HepG2 (cell line): ENCODE results near the gene MYL9. TPM values are rescaled to one million over a fixed set of nuclear protein-coding genes. Genes with fewer than 3 reads are reported as not detected.

Experiments used
- CHCHD3 ChIP-seq: sonication (generic); formaldehyde crosslinking; IDR thresholded peaks from 2 replicates; pipeline ENCODE4 v1.8.0; 2022; ENCODE audit warnings: mild to moderate bottlenecking, missing genetic modification reagents, moderate library complexity
- CREB1 ChIP-seq, 2 experiments: fragments of 450-650 bp in 1 of 2; IDR thresholded peaks; 2 replicates each; pipeline ENCODE4 v1.6.1; 2016 to 2017; ENCODE audit warnings: control low read depth in 1 of 2, mild to moderate bottlenecking in 1 of 2, missing compliant biosample characterization in 1 of 2, missing genetic modification characterization in 1 of 2
- ELF4 ChIP-seq: sonication (generic); formaldehyde crosslinking; IDR thresholded peaks from 2 replicates; pipeline ENCODE4 v1.5.0; 2020; ENCODE audit warnings: missing genetic modification reagents, mild to moderate bottlenecking, moderate library complexity, borderline replicate concordance
- FOXK2 ChIP-seq: fragments of 450-650 bp; IDR thresholded peaks from 2 replicates; pipeline ENCODE4 v1.6.1; 2016
- NFE2 ChIP-seq: sonication (generic); formaldehyde crosslinking; IDR thresholded peaks from 2 replicates; pipeline ENCODE4 v1.4.0; 2020; ENCODE audit warnings: missing genetic modification reagents
- RFX5 ChIP-seq: IDR thresholded peaks from 2 replicates; pipeline ENCODE4 v1.6.1; 2011; ENCODE audit warnings: low read depth, low read length, improper control_type of control experiment
- STAG1 ChIP-seq: sonication (generic); formaldehyde crosslinking; IDR thresholded peaks from 2 replicates; pipeline ENCODE4 v1.4.0; 2020; ENCODE audit warnings: missing genetic modification reagents
- ZBTB7A ChIP-seq: sonication (generic); formaldehyde crosslinking; IDR thresholded peaks from 2 replicates; pipeline ENCODE4 v1.8.0; 2022; ENCODE audit warnings: mild to moderate bottlenecking, missing genetic modification reagents
- polyA plus RNA-seq, 8 experiments: library from polyadenylated mRNA; depleted of rRNA in 3 of 8; stranded (reverse) in 7 of 8; unstranded in 1 of 8; fragments of >200 nt; fragmentation: Illumina TruSeq in 4 of 8; extraction: Trizol in 4 of 8; gene quantifications; 2 replicates each; pipeline versions ENCODE4 v1.2.1 to v1.2.3, GENCODE V29; 2011 to 2016; ENCODE audit warnings: low read depth in 4 of 8, missing spikeins in 1 of 8, mixed read lengths in 1 of 8; ENCODE audit not compliant: insufficient read depth in 1 of 8
- total RNA-seq, 5 experiments: library from RNA; depleted of rRNA; stranded (reverse); fragments of >200 nt; fragmentation: Illumina TruSeq; extraction: Trizol; gene quantifications; 2 replicates each; pipeline ENCODE4 v1.2.3, GENCODE V29; 2016; ENCODE audit warnings: low read depth in 1 of 5
- TF ChIP-seq, protein P1 (sequence below): fragments of 450-650 bp; IDR thresholded peaks from 2 replicates; pipeline ENCODE4 v1.6.1; 2016
- TF ChIP-seq, protein P2 (sequence below): sonication (generic); formaldehyde crosslinking; IDR thresholded peaks from 2 replicates; pipeline ENCODE4 v1.5.0; 2020; ENCODE audit warnings: missing genetic modification reagents
- TF ChIP-seq, protein P3 (sequence below): sonication (generic); formaldehyde crosslinking; IDR thresholded peaks from 2 replicates; pipeline ENCODE4 v1.4.0; 2020; ENCODE audit warnings: mild to moderate bottlenecking, missing genetic modification reagents, borderline replicate concordance
- TF ChIP-seq, protein P4 (sequence below): fragments of 450-650 bp; IDR thresholded peaks from 2 replicates; pipeline ENCODE4 v1.6.1; 2017; ENCODE audit warnings: mild to moderate bottlenecking
- TF ChIP-seq, protein P5 (sequence below): sonication (generic); formaldehyde crosslinking; IDR thresholded peaks from 2 replicates; pipeline ENCODE4 v1.4.0; 2020; ENCODE audit warnings: missing genetic modification reagents, borderline replicate concordance
- TF ChIP-seq, protein P6 (sequence below): sonication (generic); formaldehyde crosslinking; IDR thresholded peaks from 2 replicates; pipeline ENCODE4 v1.4.0; 2020; ENCODE audit warnings: missing genetic modification reagents

Gene MYL9
- total and polyA plus RNA-seq, 2 of the 13 experiments (the other 11 are each of a cell fraction or from before 2014, with no cell fraction given) = 0.87 to 2.2 TPM

DNA sequence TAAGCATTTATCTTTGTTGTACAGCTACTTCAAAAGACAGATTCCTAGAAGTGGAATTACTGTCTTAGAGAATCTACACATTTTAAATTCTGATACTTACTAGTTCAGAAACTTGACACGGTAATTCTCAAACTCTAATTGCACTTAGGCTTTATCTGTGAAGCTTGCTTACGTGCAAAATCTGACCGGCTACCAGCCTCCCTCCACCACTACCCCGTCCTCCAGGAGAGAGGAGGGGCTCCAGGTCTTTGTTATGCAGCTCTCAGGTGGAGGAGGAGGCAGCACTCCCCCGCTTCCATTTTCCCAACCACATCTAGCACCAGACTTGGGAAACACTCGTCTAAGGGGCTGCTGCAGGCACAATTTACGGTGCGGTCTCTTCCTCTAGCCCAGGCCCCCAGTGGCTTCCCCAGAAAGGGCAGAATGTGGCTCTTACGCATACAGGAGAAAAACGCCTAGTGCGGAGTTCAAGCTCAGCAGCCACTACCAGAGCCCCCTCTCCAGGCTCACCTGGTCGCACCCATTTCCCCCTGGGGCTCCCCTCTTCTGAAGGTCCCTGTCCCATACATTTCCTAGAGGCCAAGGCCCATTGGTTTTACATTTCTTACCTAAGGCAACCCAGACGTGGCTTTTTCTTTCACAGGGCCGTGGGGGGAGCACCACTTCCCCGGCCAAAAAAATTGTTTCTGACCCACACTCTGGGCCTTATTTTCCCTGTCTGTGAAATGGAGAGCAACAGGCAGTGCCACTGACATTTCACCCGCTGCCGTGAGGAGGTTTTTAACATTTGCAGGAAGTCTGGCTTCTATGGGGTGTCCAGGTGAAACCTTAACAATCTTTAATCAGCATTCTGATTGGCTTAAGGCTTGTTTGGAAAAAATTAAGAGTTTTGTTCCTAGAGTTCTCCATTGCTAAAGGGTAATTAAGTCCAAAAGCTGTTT lies 30.5 kb downstream of the MYL9 start (continued):
- TF ChIP-seq, protein P1, sequence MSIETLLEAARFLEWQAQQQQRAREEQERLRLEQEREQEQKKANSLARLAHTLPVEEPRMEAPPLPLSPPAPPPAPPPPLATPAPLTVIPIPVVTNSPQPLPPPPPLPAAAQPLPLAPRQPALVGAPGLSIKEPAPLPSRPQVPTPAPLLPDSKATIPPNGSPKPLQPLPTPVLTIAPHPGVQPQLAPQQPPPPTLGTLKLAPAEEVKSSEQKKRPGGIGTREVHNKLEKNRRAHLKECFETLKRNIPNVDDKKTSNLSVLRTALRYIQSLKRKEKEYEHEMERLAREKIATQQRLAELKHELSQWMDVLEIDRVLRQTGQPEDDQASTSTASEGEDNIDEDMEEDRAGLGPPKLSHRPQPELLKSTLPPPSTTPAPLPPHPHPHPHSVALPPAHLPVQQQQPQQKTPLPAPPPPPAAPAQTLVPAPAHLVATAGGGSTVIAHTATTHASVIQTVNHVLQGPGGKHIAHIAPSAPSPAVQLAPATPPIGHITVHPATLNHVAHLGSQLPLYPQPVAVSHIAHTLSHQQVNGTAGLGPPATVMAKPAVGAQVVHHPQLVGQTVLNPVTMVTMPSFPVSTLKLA = no peak
- TF ChIP-seq ZBTB7A (CRISPR knock-in tag) (no peak), CHCHD3 (CRISPR knock-in tag) (no peak), FOXK2 (no peak), CREB1 (IDR thresholded peaks at IDR 0.05) (no peak), CREB1 (CRISPR knock-in tag; IDR thresholded peaks at IDR 0.05) (no peak), STAG1 (CRISPR knock-in tag) (peak; percentile 7; the same call in 1 of the 2 replicates), RFX5 (no peak), ELF4 (CRISPR knock-in tag) (no peak), NFE2 (CRISPR knock-in tag) (no peak)
- TF ChIP-seq, protein P2, sequence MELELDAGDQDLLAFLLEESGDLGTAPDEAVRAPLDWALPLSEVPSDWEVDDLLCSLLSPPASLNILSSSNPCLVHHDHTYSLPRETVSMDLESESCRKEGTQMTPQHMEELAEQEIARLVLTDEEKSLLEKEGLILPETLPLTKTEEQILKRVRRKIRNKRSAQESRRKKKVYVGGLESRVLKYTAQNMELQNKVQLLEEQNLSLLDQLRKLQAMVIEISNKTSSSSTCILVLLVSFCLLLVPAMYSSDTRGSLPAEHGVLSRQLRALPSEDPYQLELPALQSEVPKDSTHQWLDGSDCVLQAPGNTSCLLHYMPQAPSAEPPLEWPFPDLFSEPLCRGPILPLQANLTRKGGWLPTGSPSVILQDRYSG (CRISPR knock-in tag) = no peak
- TF ChIP-seq, protein P3, sequence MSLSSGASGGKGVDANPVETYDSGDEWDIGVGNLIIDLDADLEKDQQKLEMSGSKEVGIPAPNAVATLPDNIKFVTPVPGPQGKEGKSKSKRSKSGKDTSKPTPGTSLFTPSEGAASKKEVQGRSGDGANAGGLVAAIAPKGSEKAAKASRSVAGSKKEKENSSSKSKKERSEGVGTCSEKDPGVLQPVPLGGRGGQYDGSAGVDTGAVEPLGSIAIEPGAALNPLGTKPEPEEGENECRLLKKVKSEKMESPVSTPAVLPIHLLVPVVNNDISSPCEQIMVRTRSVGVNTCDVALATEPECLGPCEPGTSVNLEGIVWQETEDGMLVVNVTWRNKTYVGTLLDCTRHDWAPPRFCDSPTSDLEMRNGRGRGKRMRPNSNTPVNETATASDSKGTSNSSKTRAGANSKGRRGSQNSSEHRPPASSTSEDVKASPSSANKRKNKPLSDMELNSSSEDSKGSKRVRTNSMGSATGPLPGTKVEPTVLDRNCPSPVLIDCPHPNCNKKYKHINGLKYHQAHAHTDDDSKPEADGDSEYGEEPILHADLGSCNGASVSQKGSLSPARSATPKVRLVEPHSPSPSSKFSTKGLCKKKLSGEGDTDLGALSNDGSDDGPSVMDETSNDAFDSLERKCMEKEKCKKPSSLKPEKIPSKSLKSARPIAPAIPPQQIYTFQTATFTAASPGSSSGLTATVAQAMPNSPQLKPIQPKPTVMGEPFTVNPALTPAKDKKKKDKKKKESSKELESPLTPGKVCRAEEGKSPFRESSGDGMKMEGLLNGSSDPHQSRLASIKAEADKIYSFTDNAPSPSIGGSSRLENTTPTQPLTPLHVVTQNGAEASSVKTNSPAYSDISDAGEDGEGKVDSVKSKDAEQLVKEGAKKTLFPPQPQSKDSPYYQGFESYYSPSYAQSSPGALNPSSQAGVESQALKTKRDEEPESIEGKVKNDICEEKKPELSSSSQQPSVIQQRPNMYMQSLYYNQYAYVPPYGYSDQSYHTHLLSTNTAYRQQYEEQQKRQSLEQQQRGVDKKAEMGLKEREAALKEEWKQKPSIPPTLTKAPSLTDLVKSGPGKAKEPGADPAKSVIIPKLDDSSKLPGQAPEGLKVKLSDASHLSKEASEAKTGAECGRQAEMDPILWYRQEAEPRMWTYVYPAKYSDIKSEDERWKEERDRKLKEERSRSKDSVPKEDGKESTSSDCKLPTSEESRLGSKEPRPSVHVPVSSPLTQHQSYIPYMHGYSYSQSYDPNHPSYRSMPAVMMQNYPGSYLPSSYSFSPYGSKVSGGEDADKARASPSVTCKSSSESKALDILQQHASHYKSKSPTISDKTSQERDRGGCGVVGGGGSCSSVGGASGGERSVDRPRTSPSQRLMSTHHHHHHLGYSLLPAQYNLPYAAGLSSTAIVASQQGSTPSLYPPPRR = peak; percentile 43; the same call in 1 of the 2 replicates
- TF ChIP-seq, protein P4, sequence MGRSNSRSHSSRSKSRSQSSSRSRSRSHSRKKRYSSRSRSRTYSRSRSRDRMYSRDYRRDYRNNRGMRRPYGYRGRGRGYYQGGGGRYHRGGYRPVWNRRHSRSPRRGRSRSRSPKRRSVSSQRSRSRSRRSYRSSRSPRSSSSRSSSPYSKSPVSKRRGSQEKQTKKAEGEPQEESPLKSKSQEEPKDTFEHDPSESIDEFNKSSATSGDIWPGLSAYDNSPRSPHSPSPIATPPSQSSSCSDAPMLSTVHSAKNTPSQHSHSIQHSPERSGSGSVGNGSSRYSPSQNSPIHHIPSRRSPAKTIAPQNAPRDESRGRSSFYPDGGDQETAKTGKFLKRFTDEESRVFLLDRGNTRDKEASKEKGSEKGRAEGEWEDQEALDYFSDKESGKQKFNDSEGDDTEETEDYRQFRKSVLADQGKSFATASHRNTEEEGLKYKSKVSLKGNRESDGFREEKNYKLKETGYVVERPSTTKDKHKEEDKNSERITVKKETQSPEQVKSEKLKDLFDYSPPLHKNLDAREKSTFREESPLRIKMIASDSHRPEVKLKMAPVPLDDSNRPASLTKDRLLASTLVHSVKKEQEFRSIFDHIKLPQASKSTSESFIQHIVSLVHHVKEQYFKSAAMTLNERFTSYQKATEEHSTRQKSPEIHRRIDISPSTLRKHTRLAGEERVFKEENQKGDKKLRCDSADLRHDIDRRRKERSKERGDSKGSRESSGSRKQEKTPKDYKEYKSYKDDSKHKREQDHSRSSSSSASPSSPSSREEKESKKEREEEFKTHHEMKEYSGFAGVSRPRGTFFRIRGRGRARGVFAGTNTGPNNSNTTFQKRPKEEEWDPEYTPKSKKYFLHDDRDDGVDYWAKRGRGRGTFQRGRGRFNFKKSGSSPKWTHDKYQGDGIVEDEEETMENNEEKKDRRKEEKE = no peak
- TF ChIP-seq, protein P5, sequence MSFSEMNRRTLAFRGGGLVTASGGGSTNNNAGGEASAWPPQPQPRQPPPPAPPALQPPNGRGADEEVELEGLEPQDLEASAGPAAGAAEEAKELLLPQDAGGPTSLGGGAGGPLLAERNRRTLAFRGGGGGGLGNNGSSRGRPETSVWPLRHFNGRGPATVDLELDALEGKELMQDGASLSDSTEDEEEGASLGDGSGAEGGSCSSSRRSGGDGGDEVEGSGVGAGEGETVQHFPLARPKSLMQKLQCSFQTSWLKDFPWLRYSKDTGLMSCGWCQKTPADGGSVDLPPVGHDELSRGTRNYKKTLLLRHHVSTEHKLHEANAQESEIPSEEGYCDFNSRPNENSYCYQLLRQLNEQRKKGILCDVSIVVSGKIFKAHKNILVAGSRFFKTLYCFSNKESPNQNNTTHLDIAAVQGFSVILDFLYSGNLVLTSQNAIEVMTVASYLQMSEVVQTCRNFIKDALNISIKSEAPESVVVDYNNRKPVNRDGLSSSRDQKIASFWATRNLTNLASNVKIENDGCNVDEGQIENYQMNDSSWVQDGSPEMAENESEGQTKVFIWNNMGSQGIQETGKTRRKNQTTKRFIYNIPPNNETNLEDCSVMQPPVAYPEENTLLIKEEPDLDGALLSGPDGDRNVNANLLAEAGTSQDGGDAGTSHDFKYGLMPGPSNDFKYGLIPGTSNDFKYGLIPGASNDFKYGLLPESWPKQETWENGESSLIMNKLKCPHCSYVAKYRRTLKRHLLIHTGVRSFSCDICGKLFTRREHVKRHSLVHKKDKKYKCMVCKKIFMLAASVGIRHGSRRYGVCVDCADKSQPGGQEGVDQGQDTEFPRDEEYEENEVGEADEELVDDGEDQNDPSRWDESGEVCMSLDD (CRISPR knock-in tag) = no peak
- TF ChIP-seq, protein P6, sequence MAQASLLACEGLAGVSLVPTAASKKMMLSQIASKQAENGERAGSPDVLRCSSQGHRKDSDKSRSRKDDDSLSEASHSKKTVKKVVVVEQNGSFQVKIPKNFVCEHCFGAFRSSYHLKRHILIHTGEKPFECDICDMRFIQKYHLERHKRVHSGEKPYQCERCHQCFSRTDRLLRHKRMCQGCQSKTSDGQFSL = no peak
